ENCODE measurements around the gene MAPRE3. TPM values are rescaled to one million over a fixed set of nuclear protein-coding genes. Genes with fewer than 3 reads are reported as not detected.

Gene MAPRE3
- polyA plus RNA-seq, 2 donors, result 7.4 to 13.4 TPM

- H3K4me1 ChIP-seq (ENCODE audit: control insufficient read depth in 2 of 2, insufficient read depth in 2 of 2, low read length in 1 of 2), result no peaks in the 10 kb centered on the region
- H3K36me3 ChIP-seq (ENCODE audit: control insufficient read depth in 2 of 2, insufficient read depth in 2 of 2, low read length in 1 of 2), result peaks cover 8 to 19% of the 10 kb centered on the region in 2 donors
- H3K9me3 ChIP-seq (ENCODE audit: control insufficient read depth in 2 of 2, insufficient read depth in 1 of 2, low read depth in 1 of 2, low read length in 1 of 2), result no peaks in the 10 kb centered on the region
- H3K27ac ChIP-seq (ENCODE audit: low read depth in 2 of 2, low read length in 1 of 2), result no peak overlapping the region
- no peaks in the 10 kb centered on the region for H3K27me3 ChIP-seq (ENCODE audit: control insufficient read depth in 1 of 2, insufficient read depth in 2 of 2, low read length in 2 of 2)
- no peak overlapping the region for H3K4me3 ChIP-seq (ENCODE audit: low read depth in 1 of 2, low read length in 2 of 2)
- 87 to 91% methylated on average over 8 of the region's 8 CpGs for WGBS, 2 donors
These were observed 83.3 kb downstream of the MAPRE3 start for GRCh38 chr2:27053776-27054175.

- Histone ChIP-seq H3K4me1 (ENCODE audit: control insufficient read depth in 2 of 2, insufficient read depth in 2 of 2, low read length in 1 of 2) (no peaks in the 10 kb centered on the region), H3K9me3 (ENCODE audit: control insufficient read depth in 2 of 2, insufficient read depth in 1 of 2, low read depth in 1 of 2, low read length in 1 of 2) (no peaks in the 10 kb centered on the region), H3K27me3 (ENCODE audit: control insufficient read depth in 1 of 2, insufficient read depth in 2 of 2, low read length in 2 of 2) (no peaks in the 10 kb centered on the region), H3K36me3 (ENCODE audit: control insufficient read depth in 2 of 2, insufficient read depth in 2 of 2, low read length in 1 of 2) (peaks cover 12 to 21% of the 10 kb centered on the region in 2 donors), H3K27ac (ENCODE audit: low read depth in 2 of 2, low read length in 1 of 2) (no peak overlapping the region), H3K4me3 (ENCODE audit: low read depth in 1 of 2, low read length in 2 of 2) (no peak overlapping the region)
- 93 to 95% methylated on average over 11 of the region's 11 CpGs for WGBS, 2 donors
These were observed 84.3 kb downstream of the MAPRE3 start for GRCh38 chr2:27054721-27055120.

GRCh38 chr2:27057184-27057583 lies 86.7 kb downstream of the MAPRE3 start:
- Histone ChIP-seq H3K4me1 (ENCODE audit: control insufficient read depth in 2 of 2, insufficient read depth in 2 of 2, low read length in 1 of 2) (no peaks in the 10 kb centered on the region), H3K4me3 (ENCODE audit: low read depth in 1 of 2, low read length in 2 of 2) (no peak overlapping the region), H3K36me3 (ENCODE audit: control insufficient read depth in 2 of 2, insufficient read depth in 2 of 2, low read length in 1 of 2) (peaks cover 12 to 21% of the 10 kb centered on the region in 2 donors), H3K27ac (ENCODE audit: low read depth in 2 of 2, low read length in 1 of 2) (no peak overlapping the region), H3K27me3 (ENCODE audit: control insufficient read depth in 1 of 2, insufficient read depth in 2 of 2, low read length in 2 of 2) (no peaks in the 10 kb centered on the region), H3K9me3 (ENCODE audit: control insufficient read depth in 2 of 2, insufficient read depth in 1 of 2, low read depth in 1 of 2, low read length in 1 of 2) (no peaks in the 10 kb centered on the region)
- 92 to 94% methylated on average over 6 of the region's 6 CpGs for WGBS, 2 donors

- peaks cover 12 to 20% of the 10 kb centered on the region in 2 donors for H3K36me3 ChIP-seq (ENCODE audit: control insufficient read depth in 2 of 2, insufficient read depth in 2 of 2, low read length in 1 of 2)
- H3K4me1 ChIP-seq (ENCODE audit: control insufficient read depth in 2 of 2, insufficient read depth in 2 of 2, low read length in 1 of 2), result no peaks in the 10 kb centered on the region
- H3K27ac ChIP-seq (ENCODE audit: low read depth in 2 of 2, low read length in 1 of 2), result no peak overlapping the region
- WGBS, 2 donors, result 91 to 94% methylated on average over 10 of the region's 10 CpGs
- no peaks in the 10 kb centered on the region for H3K27me3 ChIP-seq (ENCODE audit: control insufficient read depth in 1 of 2, insufficient read depth in 2 of 2, low read length in 2 of 2)
- no peaks in the 10 kb centered on the region for H3K9me3 ChIP-seq (ENCODE audit: control insufficient read depth in 2 of 2, insufficient read depth in 1 of 2, low read depth in 1 of 2, low read length in 1 of 2)
- no peak overlapping the region for H3K4me3 ChIP-seq (ENCODE audit: low read depth in 1 of 2, low read length in 2 of 2)
These were observed 87.8 kb downstream of the MAPRE3 start for GRCh38 chr2:27058210-27058609.

GRCh38 chr2:27059141-27059820 lies 88.8 kb downstream of the MAPRE3 start:
- no peak overlapping the region for H3K4me3 ChIP-seq (ENCODE audit: low read depth in 1 of 2, low read length in 2 of 2)
- 71 to 79% methylated on average over 15 of the region's 15 CpGs for WGBS, 2 donors
- H3K27ac ChIP-seq (ENCODE audit: low read depth in 2 of 2, low read length in 1 of 2), result no peak overlapping the region
- H3K27me3 ChIP-seq (ENCODE audit: control insufficient read depth in 1 of 2, insufficient read depth in 2 of 2, low read length in 2 of 2), result no peaks in the 10 kb centered on the region
- H3K9me3 ChIP-seq (ENCODE audit: control insufficient read depth in 2 of 2, insufficient read depth in 1 of 2, low read depth in 1 of 2, low read length in 1 of 2), result no peaks in the 10 kb centered on the region
- peaks cover 12 to 14% of the 10 kb centered on the region in 2 donors for H3K36me3 ChIP-seq (ENCODE audit: control insufficient read depth in 2 of 2, insufficient read depth in 2 of 2, low read length in 1 of 2)
- no peaks in the 10 kb centered on the region for H3K4me1 ChIP-seq (ENCODE audit: control insufficient read depth in 2 of 2, insufficient read depth in 2 of 2, low read length in 1 of 2)

GRCh38 chr2:27060323-27060722 lies 89.9 kb downstream of the MAPRE3 start:
- 89 to 90% methylated on average over 3 of the region's 3 CpGs for WGBS, 2 donors
- no peaks in the 10 kb centered on the region for H3K9me3 ChIP-seq (ENCODE audit: control insufficient read depth in 2 of 2, insufficient read depth in 1 of 2, low read depth in 1 of 2, low read length in 1 of 2)
- no peak overlapping the region for H3K27ac ChIP-seq (ENCODE audit: low read depth in 2 of 2, low read length in 1 of 2)
- no peaks in the 10 kb centered on the region for H3K4me1 ChIP-seq (ENCODE audit: control insufficient read depth in 2 of 2, insufficient read depth in 2 of 2, low read length in 1 of 2)
- peaks cover 6 to 12% of the 10 kb centered on the region in 2 donors for H3K36me3 ChIP-seq (ENCODE audit: control insufficient read depth in 2 of 2, insufficient read depth in 2 of 2, low read length in 1 of 2)
- H3K27me3 ChIP-seq (ENCODE audit: control insufficient read depth in 1 of 2, insufficient read depth in 2 of 2, low read length in 2 of 2), result no peaks in the 10 kb centered on the region
- no peak overlapping the region for H3K4me3 ChIP-seq (ENCODE audit: low read depth in 1 of 2, low read length in 2 of 2)

GRCh38 chr2:27065128-27065527 lies 94.7 kb downstream of the MAPRE3 start:
- no peak overlapping the region for H3K4me3 ChIP-seq (ENCODE audit: low read depth in 1 of 2, low read length in 2 of 2)
- no peak overlapping the region for H3K27ac ChIP-seq (ENCODE audit: low read depth in 2 of 2, low read length in 1 of 2)
- H3K9me3 ChIP-seq (ENCODE audit: control insufficient read depth in 2 of 2, insufficient read depth in 1 of 2, low read depth in 1 of 2, low read length in 1 of 2), result no peaks in the 10 kb centered on the region
- H3K36me3 ChIP-seq (ENCODE audit: control insufficient read depth in 2 of 2, insufficient read depth in 2 of 2, low read length in 1 of 2), result peaks cover 0 to 11% of the 10 kb centered on the region in 2 donors
- no peaks in the 10 kb centered on the region for H3K4me1 ChIP-seq (ENCODE audit: control insufficient read depth in 2 of 2, insufficient read depth in 2 of 2, low read length in 1 of 2)
- no peaks in the 10 kb centered on the region for H3K27me3 ChIP-seq (ENCODE audit: control insufficient read depth in 1 of 2, insufficient read depth in 2 of 2, low read length in 2 of 2)
- whole genome bisulfite sequencing, 2 donors, result 81 to 87% methylated on average over 3 of the region's 3 CpGs

GRCh38 chr2:27067385-27067784 lies 96.9 kb downstream of the MAPRE3 start:
- no peak overlapping the region for H3K27ac ChIP-seq (ENCODE audit: low read depth in 2 of 2, low read length in 1 of 2)
- 92 to 93% methylated on average over 5 of the region's 5 CpGs for WGBS, 2 donors
- H3K4me3 ChIP-seq (ENCODE audit: low read depth in 1 of 2, low read length in 2 of 2), result no peak overlapping the region
- no peaks in the 10 kb centered on the region for H3K9me3 ChIP-seq (ENCODE audit: control insufficient read depth in 2 of 2, insufficient read depth in 1 of 2, low read depth in 1 of 2, low read length in 1 of 2)
- peaks cover 0 to 3% of the 10 kb centered on the region in 2 donors for H3K4me1 ChIP-seq (ENCODE audit: control insufficient read depth in 2 of 2, insufficient read depth in 2 of 2, low read length in 1 of 2)
- H3K36me3 ChIP-seq (ENCODE audit: control insufficient read depth in 2 of 2, insufficient read depth in 2 of 2, low read length in 1 of 2), result peaks cover 0 to 11% of the 10 kb centered on the region in 2 donors
- no peaks in the 10 kb centered on the region for H3K27me3 ChIP-seq (ENCODE audit: control insufficient read depth in 1 of 2, insufficient read depth in 2 of 2, low read length in 2 of 2)

GRCh38 chr2:27069436-27069835 lies 99.0 kb downstream of the MAPRE3 start:
- Histone ChIP-seq H3K27me3 (ENCODE audit: control insufficient read depth in 1 of 2, insufficient read depth in 2 of 2, low read length in 2 of 2) (no peaks in the 10 kb centered on the region), H3K4me3 (ENCODE audit: low read depth in 1 of 2, low read length in 2 of 2) (no peak overlapping the region), H3K36me3 (ENCODE audit: control insufficient read depth in 2 of 2, insufficient read depth in 2 of 2, low read length in 1 of 2) (peaks cover 0 to 11% of the 10 kb centered on the region in 2 donors), H3K4me1 (ENCODE audit: control insufficient read depth in 2 of 2, insufficient read depth in 2 of 2, low read length in 1 of 2) (peaks cover 2 to 3% of the 10 kb centered on the region in 2 donors), H3K9me3 (ENCODE audit: control insufficient read depth in 2 of 2, insufficient read depth in 1 of 2, low read depth in 1 of 2, low read length in 1 of 2) (no peaks in the 10 kb centered on the region), H3K27ac (ENCODE audit: low read depth in 2 of 2, low read length in 1 of 2) (peak overlapping the region in 1 of 2 donors; percentile 35)
- 93% methylated on average over 6 of the region's 6 CpGs for WGBS, 2 donors

All from esophagus (tissue), 2 donors.